Nucleus accumbens (tissue), 56 donors: ENCODE data around the gene MED19.

Experiments
- DNase-seq, 56 donors: peaks; one replicate each; lab custom pipeline; 2025; lab: John Stamatoyannopoulos, UW

Gene MED19

DNA sequence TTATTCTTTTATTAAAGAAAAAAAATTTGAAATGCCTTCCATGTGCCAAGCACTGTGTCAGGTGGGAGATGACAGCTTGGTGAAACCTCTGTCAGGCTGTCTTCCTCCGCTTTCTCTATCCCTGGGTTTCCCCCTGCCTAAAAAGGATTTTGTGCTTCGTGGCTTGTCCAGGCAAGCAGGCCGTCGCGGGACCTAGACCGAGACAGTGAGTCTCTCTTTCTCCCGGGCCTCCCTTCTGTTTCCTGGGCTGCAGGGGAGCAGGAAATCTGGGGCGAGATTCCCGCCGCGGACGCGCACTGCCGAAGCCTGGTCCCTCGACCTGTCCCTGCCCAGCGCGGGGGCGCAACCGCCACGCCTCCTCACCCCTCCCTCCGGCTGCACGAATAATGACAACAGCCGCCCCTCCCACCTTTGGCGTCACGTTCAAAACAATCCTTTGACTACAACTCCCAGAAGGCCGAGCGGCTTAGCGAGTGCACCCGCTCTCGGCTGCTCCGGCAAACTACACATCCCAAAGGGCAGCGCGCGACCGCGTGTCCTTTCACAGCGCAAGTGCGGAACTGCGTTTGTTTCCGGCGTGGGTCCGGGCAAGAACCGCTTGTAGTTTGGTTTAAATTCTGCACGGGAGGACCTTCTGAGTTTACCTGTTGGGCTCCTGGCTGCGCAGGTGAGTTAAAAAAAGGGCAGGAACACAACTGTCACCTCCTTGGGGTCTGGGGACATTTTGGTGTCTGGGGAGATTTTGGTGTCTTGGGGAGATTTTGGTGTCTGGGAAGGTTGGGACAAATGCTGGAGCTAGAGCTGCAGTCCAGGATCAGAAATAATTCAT is 54.6 kb downstream of the MED19 start, which contains the start of gene CLP1:
Gene CLP1, plus strand, starts transcription at position 569 of the 829 bp plus-strand sequence. CDS start 1,715 bp downstream, outside the sequence.
- peak; percentile 85 to 100 (median 99) for DNase-seq

DNA sequence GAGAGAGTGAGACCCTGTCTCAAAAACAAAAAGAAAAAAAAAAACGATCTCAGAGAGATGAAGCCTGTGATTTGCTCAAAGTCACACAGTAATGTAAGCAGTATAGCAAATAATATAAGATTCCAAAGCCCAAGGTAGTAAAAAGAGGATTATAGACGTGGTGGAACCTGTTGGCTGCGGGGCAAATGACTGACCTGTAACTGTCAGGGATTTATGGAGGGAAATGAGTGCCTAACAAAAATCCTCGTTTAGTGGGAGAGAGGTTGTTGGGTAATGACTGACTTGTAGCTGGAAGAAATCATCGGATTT is 55.2 kb downstream of the MED19 start:
- DNase-seq: no peak
